Measurements from ENCODE around the gene RPS6KL1.

Gene RPS6KL1

GRCh38 chr14:74922752-74923401 is at the start of gene RPS6KL1:
RPS6KL1 (minus strand) TSS chr14:74923260; CDS start chr14:74921541, 1,719 bp downstream.
- H3K27me3 ChIP-seq (ENCODE audit: control insufficient read depth, insufficient read depth, low read length), result no peaks in the 10 kb centered on the region
- TF ChIP-seq CTCF (IDR thresholded peaks at IDR 0.05), result no peak
- no peaks in the 10 kb centered on the region for H3K36me3 ChIP-seq (ENCODE audit: control insufficient read depth, insufficient read depth, low read length)
- no peaks in the 10 kb centered on the region for H3K9me3 ChIP-seq (ENCODE audit: control insufficient read depth, low read length)
- H3K9ac ChIP-seq, result no peak within 1 kb of the TSS
- H3K4me2 ChIP-seq (ENCODE audit: low read length), result peak within 1 kb of the TSS; percentile 84
- no peaks in the 10 kb centered on the region for H3K79me2 ChIP-seq
- peak within 1 kb of the TSS; percentile 96 for H2AFZ ChIP-seq
- no peaks in the 10 kb centered on the region for H3K4me1 ChIP-seq
- H3K27ac ChIP-seq, result peak within 1 kb of the TSS; percentile 22
- peak within 1 kb of the TSS; percentile 65 for H3K4me3 ChIP-seq (ENCODE audit: low read depth, low read length)

- Histone ChIP-seq H3K36me3 (ENCODE audit: control insufficient read depth, insufficient read depth, low read length) (no peaks in the 10 kb centered on the region), H3K4me1 (peaks cover 8% of the 10 kb centered on the region), H3K4me2 (ENCODE audit: low read length) (no peak overlapping the region), H2AFZ (no peak overlapping the region), H3K9ac (no peak overlapping the region), H3K27me3 (ENCODE audit: control insufficient read depth, insufficient read depth, low read length) (no peaks in the 10 kb centered on the region), H3K9me3 (ENCODE audit: control insufficient read depth, low read length) (no peaks in the 10 kb centered on the region), H3K79me2 (no peaks in the 10 kb centered on the region), H3K27ac (no peak overlapping the region), H3K4me3 (ENCODE audit: low read depth, low read length) (no peak overlapping the region)
- no peak for TF ChIP-seq CTCF (IDR thresholded peaks at IDR 0.05)
Observed at GRCh38 chr14:74968811-74969210, 45.8 kb upstream of the RPS6KL1 start.

- TF ChIP-seq CTCF (IDR thresholded peaks at IDR 0.05), result no peak
- Histone ChIP-seq H3K79me2 (no peaks in the 10 kb centered on the region), H3K27ac (no peak overlapping the region), H3K27me3 (ENCODE audit: control insufficient read depth, insufficient read depth, low read length) (no peaks in the 10 kb centered on the region), H3K4me1 (peaks cover 21% of the 10 kb centered on the region), H3K9me3 (ENCODE audit: control insufficient read depth, low read length) (no peaks in the 10 kb centered on the region), H2AFZ (no peak overlapping the region), H3K9ac (no peak overlapping the region), H3K4me3 (ENCODE audit: low read depth, low read length) (no peak overlapping the region), H3K4me2 (ENCODE audit: low read length) (no peak overlapping the region), H3K36me3 (ENCODE audit: control insufficient read depth, insufficient read depth, low read length) (no peaks in the 10 kb centered on the region)
Observed at GRCh38 chr14:74965486-74966153, 42.6 kb upstream of the RPS6KL1 start.

- Histone ChIP-seq H3K4me3 (ENCODE audit: low read depth, low read length) (no peak overlapping the region), H3K27me3 (ENCODE audit: control insufficient read depth, insufficient read depth, low read length) (no peaks in the 10 kb centered on the region), H3K4me1 (peaks cover 21% of the 10 kb centered on the region), H3K27ac (peak overlapping the region; percentile 79), H3K79me2 (no peaks in the 10 kb centered on the region), H3K4me2 (ENCODE audit: low read length) (no peak overlapping the region), H3K9ac (no peak overlapping the region), H3K36me3 (ENCODE audit: control insufficient read depth, insufficient read depth, low read length) (no peaks in the 10 kb centered on the region), H3K9me3 (ENCODE audit: control insufficient read depth, low read length) (no peaks in the 10 kb centered on the region), H2AFZ (no peak overlapping the region)
- no peak for TF ChIP-seq CTCF (IDR thresholded peaks at IDR 0.05)
Observed at GRCh38 chr14:74964787-74965485, 41.9 kb upstream of the RPS6KL1 start.
